Type B pancreatic cell (in vitro differentiated cells): ENCODE results near the gene MIR17HG. TPM values are rescaled to one million over a fixed set of nuclear protein-coding genes. Genes with fewer than 3 reads are reported as not detected.
A peak's percentile ranks its signal among the peaks of the same experiment; 100 is the strongest.

Source experiments
- DNase-seq: peaks from one replicate; pipeline ENCODE4 v3.0.0; 2021; ENCODE audit warnings: mixed read lengths; ENCODE audit not compliant: unreplicated experiment; ENCODE audit errors: extremely low spot score
- H3K27ac Mint-ChIP-seq: 2 replicates; pipeline ENCODE4 v1.8.0; 2021; ENCODE audit warnings: mild to moderate bottlenecking, mixed read lengths
- H3K27me3 Mint-ChIP-seq: 2 replicates; pipeline ENCODE4 v1.8.0; 2021; ENCODE audit warnings: mixed read lengths
- H3K36me3 Mint-ChIP-seq: 2 replicates; pipeline ENCODE4 v1.8.0; 2021; ENCODE audit warnings: mixed read lengths
- H3K4me1 Mint-ChIP-seq: one replicate; pipeline ENCODE4 v1.8.0; 2021; ENCODE audit warnings: mixed read lengths; ENCODE audit not compliant: unreplicated experiment
- H3K4me3 Mint-ChIP-seq: 2 replicates; pipeline ENCODE4 v1.8.0; 2021; ENCODE audit warnings: mild to moderate bottlenecking, mixed read lengths
- H3K9me3 Mint-ChIP-seq: 2 replicates; pipeline ENCODE4 v1.8.0; 2021; ENCODE audit warnings: mixed read lengths
- total RNA-seq: library from RNA; stranded (reverse); gene quantifications from 2 replicates; pipeline ENCODE4 v1.2.1, GENCODE V29; 2021; ENCODE audit warnings: low replicate concordance
- TF ChIP-seq, protein P1 (sequence below): fragments of 200-600 bp; sonication (generic); conservative IDR thresholded peaks from 2 replicates; pipeline ENCODE4 v1.5.0; 2021; ENCODE audit warnings: antibody characterized with exemption, mild to moderate bottlenecking

The MIR17HG gene
- total RNA-seq, 1 donor from 2014 or later, result 21.8 TPM

DNA sequence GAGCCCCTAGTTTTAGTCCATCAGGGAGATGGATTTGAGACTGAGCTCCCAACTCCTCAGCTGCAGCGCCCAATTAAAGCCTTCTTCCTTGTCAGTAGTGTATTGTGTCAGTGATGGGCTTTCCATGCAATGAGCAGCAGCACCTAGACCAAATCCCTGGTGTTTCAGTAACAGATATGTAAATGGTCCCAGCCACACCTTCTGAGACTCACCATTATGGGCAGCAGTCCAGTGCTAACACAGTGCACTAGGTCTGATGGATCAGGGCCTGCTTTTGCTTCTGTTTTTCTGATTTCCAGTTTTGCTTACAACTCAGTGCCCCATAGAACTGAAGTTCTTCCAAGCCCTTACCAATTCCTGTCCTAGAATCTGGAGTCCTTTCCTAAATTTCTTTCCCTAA lies 41.8 kb upstream of the MIR17HG start:
- Mint-ChIP-seq H3K36me3 (no peaks in the 10 kb centered on the region), H3K27me3 (no peaks in the 10 kb centered on the region), H3K9me3 (no peaks in the 10 kb centered on the region), H3K4me1 (no peaks in the 10 kb centered on the region), H3K27ac (no peak overlapping the region), H3K4me3 (no peak overlapping the region)
- TF ChIP-seq, protein P1, sequence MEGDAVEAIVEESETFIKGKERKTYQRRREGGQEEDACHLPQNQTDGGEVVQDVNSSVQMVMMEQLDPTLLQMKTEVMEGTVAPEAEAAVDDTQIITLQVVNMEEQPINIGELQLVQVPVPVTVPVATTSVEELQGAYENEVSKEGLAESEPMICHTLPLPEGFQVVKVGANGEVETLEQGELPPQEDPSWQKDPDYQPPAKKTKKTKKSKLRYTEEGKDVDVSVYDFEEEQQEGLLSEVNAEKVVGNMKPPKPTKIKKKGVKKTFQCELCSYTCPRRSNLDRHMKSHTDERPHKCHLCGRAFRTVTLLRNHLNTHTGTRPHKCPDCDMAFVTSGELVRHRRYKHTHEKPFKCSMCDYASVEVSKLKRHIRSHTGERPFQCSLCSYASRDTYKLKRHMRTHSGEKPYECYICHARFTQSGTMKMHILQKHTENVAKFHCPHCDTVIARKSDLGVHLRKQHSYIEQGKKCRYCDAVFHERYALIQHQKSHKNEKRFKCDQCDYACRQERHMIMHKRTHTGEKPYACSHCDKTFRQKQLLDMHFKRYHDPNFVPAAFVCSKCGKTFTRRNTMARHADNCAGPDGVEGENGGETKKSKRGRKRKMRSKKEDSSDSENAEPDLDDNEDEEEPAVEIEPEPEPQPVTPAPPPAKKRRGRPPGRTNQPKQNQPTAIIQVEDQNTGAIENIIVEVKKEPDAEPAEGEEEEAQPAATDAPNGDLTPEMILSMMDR, result no peak
- DNase-seq, result no peak

DNA sequence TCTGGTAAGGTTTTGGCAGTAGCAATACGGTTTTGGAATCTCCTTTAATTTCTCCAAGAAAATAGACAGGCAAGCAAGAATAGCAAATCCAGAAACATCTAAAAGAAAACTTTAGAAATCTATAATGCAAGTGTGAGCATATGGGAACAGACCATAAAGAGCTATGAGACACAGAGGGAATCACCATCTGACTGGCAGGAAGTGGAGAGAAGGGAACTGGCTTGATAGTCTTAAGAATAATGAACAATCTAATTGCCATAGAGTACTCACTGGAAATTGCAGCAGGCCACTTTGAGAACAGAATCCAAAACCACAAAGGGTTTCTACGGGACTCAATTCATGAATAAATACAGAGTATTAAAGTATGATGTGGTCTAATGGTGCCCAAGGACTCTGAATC lies 39.6 kb upstream of the MIR17HG start:
- no peak for DNase-seq
- no peak overlapping the region for H3K27ac Mint-ChIP-seq
- no peaks in the 10 kb centered on the region for H3K4me1 Mint-ChIP-seq
- TF ChIP-seq, protein P1, result no peak
- no peaks in the 10 kb centered on the region for H3K36me3 Mint-ChIP-seq
- H3K27me3 Mint-ChIP-seq, result no peaks in the 10 kb centered on the region
- H3K9me3 Mint-ChIP-seq, result no peaks in the 10 kb centered on the region
- no peak overlapping the region for H3K4me3 Mint-ChIP-seq

DNA sequence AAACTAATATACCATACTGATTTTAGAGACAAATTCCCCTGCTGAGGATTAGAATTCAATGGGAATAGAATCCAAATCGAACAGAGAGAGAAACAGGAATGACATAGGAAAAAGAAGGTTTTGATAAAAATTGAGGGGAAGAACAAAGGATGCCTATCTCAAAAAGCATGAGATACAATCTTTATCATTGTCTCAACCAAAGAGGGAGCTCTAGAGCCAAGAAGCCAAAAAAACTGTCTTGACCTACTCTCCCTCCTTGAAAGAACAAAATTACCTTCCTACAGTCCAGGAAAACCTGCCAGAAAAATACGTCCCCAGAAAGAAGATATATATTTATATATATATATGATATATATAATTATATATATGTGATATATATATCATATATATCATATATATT lies 39.2 kb upstream of the MIR17HG start:
- Mint-ChIP-seq H3K36me3 (no peaks in the 10 kb centered on the region), H3K27me3 (no peaks in the 10 kb centered on the region), H3K4me3 (no peak overlapping the region), H3K9me3 (no peaks in the 10 kb centered on the region), H3K27ac (no peak overlapping the region), H3K4me1 (no peaks in the 10 kb centered on the region)
- TF ChIP-seq, protein P1, result peak; percentile 43
- no peak for DNase-seq

DNA sequence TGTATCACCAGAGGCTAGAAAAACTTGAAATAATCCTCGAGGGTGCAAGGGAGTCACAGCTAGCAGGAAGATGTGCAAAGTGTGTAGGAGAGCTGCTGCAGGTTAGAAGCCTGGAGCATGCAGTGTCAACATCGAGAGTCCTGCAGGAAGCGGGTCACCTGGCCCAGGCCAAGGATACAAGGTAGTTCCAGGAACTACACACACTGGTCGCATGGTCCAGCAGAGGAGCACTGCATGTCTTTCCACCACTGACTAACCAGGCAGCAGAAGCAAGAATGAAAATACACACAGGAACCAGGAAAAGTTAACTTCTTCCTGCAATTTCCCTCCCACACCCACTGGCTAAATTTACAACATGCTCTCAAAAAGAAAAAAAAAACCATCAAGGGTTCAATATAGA lies 36.0 kb upstream of the MIR17HG start:
- no peak for DNase-seq
- TF ChIP-seq, protein P1, result no peak
- no peak overlapping the region for H3K27ac Mint-ChIP-seq
- H3K9me3 Mint-ChIP-seq, result no peaks in the 10 kb centered on the region
- no peaks in the 10 kb centered on the region for H3K4me1 Mint-ChIP-seq
- no peak overlapping the region for H3K4me3 Mint-ChIP-seq
- H3K27me3 Mint-ChIP-seq, result no peaks in the 10 kb centered on the region
- no peaks in the 10 kb centered on the region for H3K36me3 Mint-ChIP-seq

DNA sequence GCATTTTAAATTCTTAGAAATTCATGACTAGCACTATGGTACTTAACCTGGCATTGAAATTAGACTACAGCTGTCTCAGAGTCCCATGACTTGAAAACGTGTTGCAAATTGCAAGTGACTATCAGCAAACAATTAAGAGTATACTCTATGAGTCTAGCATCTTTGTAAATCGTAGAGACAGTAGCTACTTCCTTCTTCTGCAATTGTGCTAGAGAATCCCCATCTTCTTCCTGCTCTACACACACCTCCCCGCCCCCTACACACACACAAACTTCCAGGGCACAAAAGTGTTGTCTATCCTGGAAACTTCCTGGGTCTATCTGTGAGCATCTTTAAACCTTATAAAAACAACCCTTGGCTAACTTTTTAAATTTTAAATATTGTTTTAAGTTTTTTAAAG lies 35.2 kb upstream of the MIR17HG start:
- Mint-ChIP-seq H3K4me1 (no peaks in the 10 kb centered on the region), H3K27ac (no peak overlapping the region), H3K36me3 (no peaks in the 10 kb centered on the region), H3K4me3 (no peak overlapping the region), H3K9me3 (no peaks in the 10 kb centered on the region), H3K27me3 (no peaks in the 10 kb centered on the region)
- TF ChIP-seq, protein P1, result no peak
- DNase-seq, result no peak

DNA sequence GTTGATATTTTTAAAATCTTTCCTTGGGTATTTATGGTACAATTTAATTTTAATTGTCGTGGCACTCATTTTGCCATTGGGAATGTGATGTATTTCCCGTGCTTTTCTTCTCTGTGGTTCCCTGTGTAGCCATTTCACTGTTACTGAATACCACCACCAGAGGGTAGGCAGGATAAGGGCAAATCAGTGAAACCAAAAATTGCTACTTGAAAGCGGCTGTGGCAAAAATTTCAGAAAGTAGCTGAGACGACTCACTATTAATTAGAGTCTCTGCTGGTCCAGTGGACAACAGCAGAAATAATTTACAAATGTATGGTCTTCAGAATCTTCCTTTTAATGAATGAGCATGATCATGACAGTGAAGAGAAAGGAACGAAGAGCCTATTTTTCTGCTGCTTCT lies 34.4 kb upstream of the MIR17HG start:
- Mint-ChIP-seq H3K27ac (no peak overlapping the region), H3K4me3 (no peak overlapping the region), H3K9me3 (no peaks in the 10 kb centered on the region), H3K4me1 (no peaks in the 10 kb centered on the region), H3K36me3 (no peaks in the 10 kb centered on the region), H3K27me3 (no peaks in the 10 kb centered on the region)
- TF ChIP-seq, protein P1, result peak; percentile 73
- DNase-seq, result no peak
